Osteoblast (primary cell): ENCODE results near the gene BDNF. TPM values are rescaled to one million over a fixed set of nuclear protein-coding genes. Genes with fewer than 3 reads are reported as not detected.
"Not testable (repeated sequence)": the region's sequence is repeated elsewhere in the genome, so short reads cannot be mapped to it uniquely, and the experiment has no call there.

Experiments
- DNase-seq: peaks from one replicate; pipeline ENCODE4 v3.0.0; 2011; ENCODE audit warnings: low spot score, mixed read lengths; ENCODE audit not compliant: insufficient read length; ENCODE audit errors: missing footprints
- H2AFZ ChIP-seq: 2 replicates; pipeline ENCODE4 v1.6.0; 2011; ENCODE audit warnings: mild to moderate bottlenecking, low read length
- H3K27ac ChIP-seq: 2 replicates; pipeline ENCODE4 v1.5.1; 2011; ENCODE audit warnings: mild to moderate bottlenecking, low read depth, low read length, moderate library complexity
- H3K27me3 ChIP-seq: 2 replicates; pipeline ENCODE4 v1.6.0; 2012; ENCODE audit warnings: mild to moderate bottlenecking, control low read depth, inconsistent platforms, low read length, moderate library complexity; ENCODE audit not compliant: insufficient read depth
- H3K36me3 ChIP-seq: 2 replicates; pipeline ENCODE4 v1.5.1; 2011; ENCODE audit warnings: mild to moderate bottlenecking, low read length, control low read depth, moderate library complexity; ENCODE audit not compliant: insufficient read depth
- H3K4me1 ChIP-seq: 2 replicates; pipeline ENCODE4 v1.5.1; 2011; ENCODE audit warnings: mild to moderate bottlenecking, low read length, control low read depth, moderate library complexity; ENCODE audit not compliant: insufficient read depth
- H3K4me2 ChIP-seq: 2 replicates; pipeline ENCODE4 v1.6.0; 2011; ENCODE audit warnings: mild to moderate bottlenecking, low read length; ENCODE audit not compliant: insufficient read depth
- H3K4me3 ChIP-seq: fragments of 200-600 bp; sonication (generic); 3 replicates; pipeline ENCODE4 v1.5.1; 2012; ENCODE audit warnings: mild to moderate bottlenecking, low read length, inconsistent platforms; ENCODE audit not compliant: insufficient read depth
- H3K79me2 ChIP-seq: 2 replicates; pipeline ENCODE4 v1.6.0; 2012; ENCODE audit warnings: mild to moderate bottlenecking, low read length, control low read depth, inconsistent platforms; ENCODE audit not compliant: insufficient read depth
- H3K9me3 ChIP-seq: 2 replicates; pipeline ENCODE4 v1.5.1; 2011; ENCODE audit warnings: low read depth, low read length, control low read depth
- H4K20me1 ChIP-seq: 2 replicates; pipeline ENCODE4 v1.6.0; 2012; ENCODE audit warnings: mild to moderate bottlenecking, low read length, control low read depth; ENCODE audit not compliant: insufficient read depth
- CTCF ChIP-seq: IDR thresholded peaks from 2 replicates; pipeline ENCODE4 v1.5.1; 2011; ENCODE audit warnings: mild to moderate bottlenecking, low read depth, low read length, moderate library complexity; ENCODE audit errors: extremely low read depth
- total RNA-seq: library from RNA; depleted of rRNA; stranded (reverse); fragments of >200 nt; gene quantifications from 2 replicates; pipeline ENCODE4 v1.2.3, GENCODE V29; 2012

BDNF gene
- total RNA-seq, 1 donor = 6.9 TPM

GRCh38 chr11:27635567-27636037 lies 64.7 kb downstream of the BDNF start:
- no peak for TF ChIP-seq CTCF
- H3K4me2 ChIP-seq = no peak overlapping the region
- H3K36me3 ChIP-seq = no peaks in the 10 kb centered on the region
- no peaks in the 10 kb centered on the region for H3K27me3 ChIP-seq
- no peak overlapping the region for H3K27ac ChIP-seq
- no peaks in the 10 kb centered on the region for H3K9me3 ChIP-seq
- no peak for DNase-seq
- no peak overlapping the region for H3K4me3 ChIP-seq
- no peaks in the 10 kb centered on the region for H3K79me2 ChIP-seq
- no peaks in the 10 kb centered on the region for H3K4me1 ChIP-seq
- H4K20me1 ChIP-seq = no peaks in the 10 kb centered on the region
- no peak overlapping the region for H2AFZ ChIP-seq

GRCh38 chr11:27634776-27635175 lies 65.5 kb downstream of the BDNF start:
- not testable (repeated sequence) for H2AFZ ChIP-seq, DNase-seq, H3K4me1 ChIP-seq, H4K20me1 ChIP-seq, H3K79me2 ChIP-seq, H3K27me3 ChIP-seq, H3K36me3 ChIP-seq, H3K4me3 ChIP-seq, H3K27ac ChIP-seq, H3K4me2 ChIP-seq, H3K9me3 ChIP-seq

- H3K27ac ChIP-seq, H3K79me2 ChIP-seq, H3K36me3 ChIP-seq, H3K27me3 ChIP-seq, H3K4me1 ChIP-seq, DNase-seq, H3K4me2 ChIP-seq, H2AFZ ChIP-seq, H4K20me1 ChIP-seq, H3K9me3 ChIP-seq, H3K4me3 ChIP-seq: not testable (repeated sequence)
Measured at GRCh38 chr11:27634282-27634681, 66.0 kb downstream of the BDNF start.

GRCh38 chr11:27629023-27629422 lies 71.2 kb downstream of the BDNF start:
- H4K20me1 ChIP-seq, H3K79me2 ChIP-seq, H3K4me2 ChIP-seq, H2AFZ ChIP-seq, H3K27me3 ChIP-seq, DNase-seq, H3K9me3 ChIP-seq, H3K4me1 ChIP-seq, H3K4me3 ChIP-seq, H3K27ac ChIP-seq, H3K36me3 ChIP-seq: not testable (repeated sequence)

- no peaks in the 10 kb centered on the region for H3K4me1 ChIP-seq
- H3K79me2 ChIP-seq = no peaks in the 10 kb centered on the region
- no peaks in the 10 kb centered on the region for H3K9me3 ChIP-seq
- no peak for TF ChIP-seq CTCF
- H4K20me1 ChIP-seq = no peaks in the 10 kb centered on the region
- H3K4me3 ChIP-seq = no peak overlapping the region
- H2AFZ ChIP-seq = no peak overlapping the region
- no peaks in the 10 kb centered on the region for H3K27me3 ChIP-seq
- no peak for DNase-seq
- no peak overlapping the region for H3K4me2 ChIP-seq
- no peak overlapping the region for H3K27ac ChIP-seq
- no peaks in the 10 kb centered on the region for H3K36me3 ChIP-seq
Measured at GRCh38 chr11:27627979-27628378, 72.3 kb downstream of the BDNF start.
